GM12892 (cell line): ENCODE measurements around the gene ORC5.

Source experiments
- DNase-seq: peaks from one replicate; pipeline ENCODE4 v3.0.0; 2011; ENCODE audit not compliant: insufficient read length
- FAIRE-seq: peaks from 2 replicates; lab custom pipeline; 2011; peaks lifted over from hg19 to GRCh38; lab: Jason Lieb, UNC
- POLR2A ChIP-seq: IDR thresholded peaks from 2 replicates; pipeline ENCODE4 v1.6.1; 2011; ENCODE audit warnings: low read depth, low read length, control low read depth
- POLR2AphosphoS5 ChIP-seq: IDR thresholded peaks from 2 replicates; pipeline ENCODE4 v1.6.1; 2011; ENCODE audit warnings: low read depth, low read length, control low read depth
- TAF1 ChIP-seq: IDR thresholded peaks from 2 replicates; pipeline ENCODE4 v1.6.1; 2011; ENCODE audit warnings: low read depth, mild to moderate bottlenecking, control low read depth, low read length, borderline replicate concordance

Gene ORC5

GRCh38 chr7:104230606-104231005 lies 22.8 kb upstream of the ORC5 start:
- no peak for DNase-seq
- FAIRE-seq: no peak
- TF ChIP-seq POLR2A: no peak

GRCh38 chr7:104228442-104228841 lies 20.6 kb upstream of the ORC5 start:
- FAIRE-seq (no peak), DNase-seq (no peak)
- TF ChIP-seq TAF1: no peak
- no peak for TF ChIP-seq POLR2AphosphoS5
- TF ChIP-seq POLR2A: no peak

- DNase-seq (no peak), FAIRE-seq (no peak)
- no peak for TF ChIP-seq TAF1
- TF ChIP-seq POLR2AphosphoS5: no peak
- no peak for TF ChIP-seq POLR2A
These were observed 17.6 kb upstream of the ORC5 start for GRCh38 chr7:104225451-104225850.

GRCh38 chr7:104217620-104218019 lies 9.8 kb upstream of the ORC5 start:
- TF ChIP-seq POLR2AphosphoS5 (no peak), TAF1 (no peak), POLR2A (no peak)
- DNase-seq (no peak), FAIRE-seq (no peak)

GRCh38 chr7:104209063-104209462 lies 1.2 kb upstream of the ORC5 start:
- no peak for TF ChIP-seq POLR2A
- TF ChIP-seq POLR2AphosphoS5: no peak
- TF ChIP-seq TAF1: no peak
- DNase-seq: no peak
- FAIRE-seq: no peak

- no peak for DNase-seq
- FAIRE-seq: no peak
- TF ChIP-seq POLR2A (no peak), POLR2AphosphoS5 (no peak), TAF1 (no peak)
These were observed 588 bp upstream of the ORC5 start for GRCh38 chr7:104208421-104208780.

GRCh38 chr7:104207348-104207730 lies 474 bp downstream of the ORC5 start:
- no peak for TF ChIP-seq TAF1
- TF ChIP-seq POLR2AphosphoS5: no peak
- FAIRE-seq: peak; percentile 56

GRCh38 chr7:104206841-104207240 lies 972 bp downstream of the ORC5 start:
- TF ChIP-seq POLR2A (no peak), POLR2AphosphoS5 (no peak), TAF1 (no peak)
- FAIRE-seq (no peak), DNase-seq (no peak)

More at GRCh38 chr7:104207348-104207730, 474 bp downstream of the ORC5 start:
- no peak for DNase-seq

GRCh38 chr7:104198673-104199278 lies 9.0 kb downstream of the ORC5 start:
- DNase-seq (no peak), FAIRE-seq (no peak)
- no peak for TF ChIP-seq TAF1
- TF ChIP-seq POLR2A: no peak
- no peak for TF ChIP-seq POLR2AphosphoS5

GRCh38 chr7:104196161-104196560 lies 11.7 kb downstream of the ORC5 start:
- TF ChIP-seq POLR2AphosphoS5 (no peak), TAF1 (no peak), POLR2A (no peak)
- DNase-seq (no peak), FAIRE-seq (no peak)

GRCh38 chr7:104192434-104192833 lies 15.4 kb downstream of the ORC5 start:
- FAIRE-seq: no peak
- no peak for TF ChIP-seq TAF1
- no peak for TF ChIP-seq POLR2AphosphoS5
- no peak for TF ChIP-seq POLR2A
- no peak for DNase-seq

- DNase-seq (no peak), FAIRE-seq (no peak)
- TF ChIP-seq POLR2AphosphoS5 (no peak), POLR2A (no peak), TAF1 (no peak)
These were observed 22.5 kb downstream of the ORC5 start for GRCh38 chr7:104185346-104185745.
